NCI-H2196 treated with DMSO at 0.1 percent for 48 hours (cell line): ENCODE measurements around the gene SPC24.

ENCODE experiments used
- DNase-seq: peaks from one replicate; lab custom pipeline; 2025; ENCODE audit not compliant: unreplicated experiment; lab: John Stamatoyannopoulos, UW

SPC24 gene, protein sequence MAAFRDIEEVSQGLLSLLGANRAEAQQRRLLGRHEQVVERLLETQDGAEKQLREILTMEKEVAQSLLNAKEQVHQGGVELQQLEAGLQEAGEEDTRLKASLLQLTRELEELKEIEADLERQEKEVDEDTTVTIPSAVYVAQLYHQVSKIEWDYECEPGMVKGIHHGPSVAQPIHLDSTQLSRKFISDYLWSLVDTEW

DNA sequence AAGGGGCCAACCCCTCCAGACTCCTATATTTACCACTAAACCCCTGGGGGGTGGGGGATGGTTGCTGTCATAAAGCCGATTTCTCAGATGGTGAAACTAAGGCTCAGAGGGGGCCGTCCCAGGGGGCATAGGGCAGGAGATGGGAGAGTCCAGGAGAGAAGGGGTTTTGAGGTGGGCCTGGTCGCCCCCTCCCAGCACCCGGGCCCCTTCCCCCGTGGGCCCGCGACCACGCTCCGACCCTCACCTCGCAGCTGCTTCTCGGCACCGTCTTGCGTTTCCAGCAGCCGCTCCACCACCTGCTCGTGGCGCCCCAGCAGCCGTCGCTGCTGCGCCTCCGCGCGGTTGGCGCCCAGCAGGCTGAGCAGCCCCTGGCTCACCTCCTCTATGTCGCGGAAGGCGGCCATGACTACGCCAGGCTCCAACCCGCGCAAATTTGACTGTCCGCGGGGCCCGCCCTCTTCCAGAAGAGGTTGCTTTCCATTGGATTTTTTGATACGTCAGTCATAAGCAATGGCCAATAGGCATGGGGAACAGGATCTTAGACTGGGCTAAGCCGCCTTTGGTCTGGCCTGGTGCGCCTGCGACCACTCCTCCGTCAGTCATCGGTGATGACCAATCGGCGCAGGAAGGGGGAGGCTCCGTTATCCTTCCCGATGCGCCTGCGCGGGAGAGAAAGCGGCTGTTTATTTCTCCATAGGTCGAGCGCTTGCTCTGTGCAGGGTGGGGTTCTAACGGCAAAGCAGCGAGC, at the start of gene SPC24:
TSS of gene SPC24 (minus strand) at position 410 of the 748 bp plus-strand sequence. CDS start at position 404, 6 bp downstream.
- DNase-seq: peak; percentile 97

DNA sequence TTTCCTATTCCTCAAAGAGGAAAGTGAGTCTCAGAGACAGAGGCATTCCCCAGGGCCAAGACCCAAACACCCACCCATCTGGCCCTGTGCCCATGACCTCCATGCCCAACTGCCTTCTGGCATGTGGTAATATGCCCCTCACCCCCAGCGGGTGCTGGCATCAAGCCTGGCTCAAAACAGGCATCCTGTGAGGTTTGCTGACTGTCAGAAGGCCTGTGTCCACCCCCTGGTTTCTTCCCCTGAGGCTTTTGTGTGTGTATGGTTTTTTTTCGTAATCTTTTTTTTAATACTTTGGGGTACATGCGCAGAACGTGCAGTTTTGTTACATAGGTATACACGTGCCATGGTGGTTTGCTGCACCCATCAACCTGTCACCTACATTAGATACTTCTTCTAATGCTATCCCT, 49.4 kb upstream of the SPC24 start:
- DNase-seq: no peak

DNA sequence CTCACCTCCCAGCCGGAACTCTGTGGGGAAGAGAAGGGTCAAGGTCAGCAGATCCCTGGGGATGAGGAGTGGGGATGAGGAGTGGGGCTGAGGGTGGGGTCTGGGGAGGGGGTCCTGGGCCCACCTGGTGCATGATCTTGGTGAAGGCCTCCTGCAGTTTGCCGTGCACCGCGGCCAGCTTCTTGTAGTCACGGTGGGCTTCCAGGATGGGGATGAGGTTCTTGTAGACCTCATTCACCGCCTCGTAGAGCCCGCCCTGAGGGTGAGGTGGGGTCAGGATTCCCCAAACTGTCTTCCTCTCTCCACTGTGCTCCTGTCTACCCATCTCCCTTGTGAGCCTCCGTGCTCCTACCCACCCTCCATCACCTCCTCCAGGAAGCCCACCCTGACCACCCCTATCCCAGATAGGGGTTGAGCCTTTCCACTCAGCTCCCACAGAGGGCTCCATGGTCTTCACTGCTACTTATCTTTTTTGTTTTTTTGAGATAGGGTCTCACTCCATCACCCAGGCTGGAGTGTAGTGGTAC, 48.6 kb upstream of the SPC24 start:
- DNase-seq: no peak

DNA sequence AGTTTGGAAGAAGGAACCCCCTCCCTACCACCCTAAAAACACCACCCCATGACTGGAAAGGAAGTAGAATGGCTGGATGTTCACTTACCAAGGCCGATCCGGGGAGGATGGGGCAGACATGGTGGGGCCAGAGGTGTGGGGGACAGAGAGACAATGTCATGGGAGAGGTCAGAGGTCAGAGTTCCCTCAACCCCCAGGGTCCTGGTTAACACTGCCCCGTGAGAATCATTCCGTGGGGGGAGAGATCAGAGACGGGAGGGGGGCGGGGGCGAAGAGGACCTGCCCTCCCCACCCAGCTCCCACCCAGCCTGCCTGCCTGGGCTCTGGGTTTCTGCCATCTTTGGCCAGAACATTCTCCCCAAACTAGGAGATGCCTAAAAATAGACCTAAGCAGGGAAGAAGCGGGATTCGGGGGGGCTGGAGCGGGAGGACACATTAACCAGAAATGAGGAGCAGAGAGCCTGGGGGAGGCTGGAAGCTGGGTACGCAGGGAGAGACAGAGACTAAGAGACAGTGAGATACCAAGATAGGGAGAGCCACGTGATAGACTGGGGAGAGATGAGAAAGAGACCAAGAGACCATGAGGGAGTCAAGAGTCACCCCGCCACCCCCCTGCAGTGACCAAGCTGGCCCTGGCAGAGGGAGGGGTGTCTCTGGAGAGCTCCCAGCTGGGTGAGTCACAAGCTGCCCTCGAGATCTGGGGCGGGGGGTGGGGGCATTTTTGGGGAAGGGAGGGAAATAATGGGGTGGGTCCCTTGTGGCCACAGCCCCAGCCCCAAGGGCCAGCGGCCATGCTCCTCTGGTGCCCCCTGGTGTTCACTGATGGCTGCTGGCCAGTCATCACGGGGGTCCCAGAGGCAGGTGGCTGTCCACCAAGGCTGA, 47.9 kb upstream of the SPC24 start:
- no peak for DNase-seq

DNA sequence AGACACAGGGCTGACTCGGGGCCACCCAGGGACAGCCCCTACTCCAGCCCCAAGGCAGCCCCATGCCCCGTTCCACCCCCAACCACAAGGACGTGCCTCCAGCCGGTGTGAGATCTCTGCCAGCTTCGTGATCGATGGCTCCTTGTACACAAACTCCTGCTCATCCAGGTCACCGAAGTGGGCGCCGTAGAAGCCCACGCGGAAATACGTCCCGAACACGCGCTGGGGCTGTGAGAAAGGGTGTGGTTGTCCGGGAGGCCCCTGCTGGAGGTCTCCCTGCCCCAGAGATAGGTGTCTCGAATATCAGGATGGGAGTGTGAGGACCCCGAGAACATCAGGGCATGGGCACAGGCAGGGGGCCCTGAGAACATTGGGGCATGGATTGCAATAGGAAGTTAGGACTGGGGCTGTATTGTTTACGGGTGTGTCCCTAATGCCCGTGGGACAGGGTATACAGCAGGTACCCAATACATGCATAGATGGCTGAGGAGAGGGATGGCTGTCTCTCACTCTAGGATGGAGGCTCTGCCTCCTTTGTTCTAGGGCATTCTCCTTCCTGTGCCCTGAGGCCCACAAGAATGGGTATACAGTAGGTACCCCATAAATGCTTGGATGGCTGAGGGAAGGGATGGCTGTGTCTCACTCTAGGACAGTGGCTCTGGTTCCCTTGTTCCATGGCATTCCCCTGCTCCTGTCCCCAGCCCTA, 47.1 kb upstream of the SPC24 start:
- no peak for DNase-seq

DNA sequence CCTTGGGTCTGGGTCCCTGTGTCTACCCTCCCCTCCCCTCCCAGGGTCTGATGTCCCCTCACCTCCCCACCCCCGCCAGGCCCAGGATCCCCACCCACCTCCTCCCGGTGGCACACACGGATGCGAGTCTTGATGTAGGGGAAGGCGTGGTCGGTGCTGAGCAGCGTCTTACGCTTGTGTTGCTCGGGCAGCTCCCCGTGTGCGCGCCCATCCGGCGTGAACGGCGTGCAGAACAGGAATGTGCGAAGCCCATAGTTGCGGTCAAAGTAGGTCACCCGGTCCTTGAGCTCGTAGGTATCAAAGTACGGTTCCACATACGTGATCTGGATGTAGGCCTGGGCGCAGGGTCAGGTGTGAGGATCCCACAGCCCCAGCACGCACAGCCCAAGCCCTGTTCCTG, 46.2 kb upstream of the SPC24 start:
- no peak for DNase-seq

DNA sequence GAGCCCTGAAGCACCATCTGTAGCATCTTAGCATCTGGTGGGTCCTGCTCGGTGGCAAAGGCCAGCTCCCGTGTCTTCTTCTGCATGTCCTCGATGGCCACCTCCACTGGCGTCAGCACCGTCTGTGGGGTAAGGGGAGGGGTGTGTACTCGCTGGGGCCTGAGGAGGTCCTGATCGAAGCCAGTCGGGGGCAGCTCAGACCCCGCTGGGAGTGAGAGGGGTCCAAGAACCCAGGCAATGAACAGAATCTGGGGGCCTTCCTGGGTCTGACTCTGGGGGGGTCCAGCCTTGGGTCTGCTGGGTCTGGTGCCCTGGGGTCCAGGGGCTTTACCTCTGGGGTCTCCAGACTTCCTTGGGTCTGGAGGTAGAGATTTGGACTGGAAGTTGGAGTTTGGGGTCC, 45.3 kb upstream of the SPC24 start:
- no peak for DNase-seq

DNA sequence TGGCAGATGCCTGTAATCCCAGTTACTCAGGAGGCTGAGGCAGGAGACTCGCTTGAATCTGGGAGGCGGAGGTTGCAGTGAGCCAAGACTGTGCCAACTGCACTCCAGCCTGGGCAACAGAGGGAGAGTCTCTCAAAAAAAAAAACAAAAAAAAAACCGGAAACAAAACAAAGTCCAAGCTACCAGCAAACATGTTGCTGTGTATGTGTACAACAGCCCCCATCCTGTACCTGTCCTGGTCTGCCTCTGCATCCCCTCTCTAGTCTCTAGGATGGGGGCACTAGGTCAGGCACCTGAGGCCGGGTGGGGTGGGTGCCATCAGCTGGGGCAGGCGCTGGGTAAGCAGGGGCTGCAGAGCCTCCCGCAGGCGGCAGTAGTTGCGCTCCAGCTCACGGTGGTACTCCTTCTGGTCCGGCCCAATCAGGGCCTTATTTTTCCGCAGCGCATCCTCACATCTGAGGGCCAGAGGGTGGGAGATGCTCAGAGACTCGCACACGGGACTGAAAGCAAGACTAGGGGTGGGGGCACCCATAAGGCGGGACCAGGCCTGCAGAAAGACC, 44.5 kb upstream of the SPC24 start:
- no peak for DNase-seq

DNA sequence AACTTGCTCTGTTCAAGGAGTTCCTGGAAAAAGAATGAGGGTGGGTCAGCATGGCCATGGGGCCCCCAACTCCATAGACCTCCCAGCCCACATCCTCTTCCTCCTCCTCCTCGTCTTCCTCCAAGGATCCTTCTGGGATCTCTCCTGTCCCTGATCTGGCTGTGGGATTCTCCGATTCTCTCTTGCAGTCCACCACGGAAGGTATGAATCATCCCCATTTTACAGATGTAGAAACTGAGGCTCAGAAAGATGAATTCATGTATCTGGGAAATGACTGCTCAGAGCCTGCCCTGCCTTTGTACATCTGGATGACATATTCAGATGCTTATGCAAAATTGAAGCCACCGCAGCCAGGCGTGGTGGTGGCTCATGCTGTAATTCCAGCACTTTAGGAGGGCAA, 43.9 kb upstream of the SPC24 start:
- DNase-seq: no peak

DNA sequence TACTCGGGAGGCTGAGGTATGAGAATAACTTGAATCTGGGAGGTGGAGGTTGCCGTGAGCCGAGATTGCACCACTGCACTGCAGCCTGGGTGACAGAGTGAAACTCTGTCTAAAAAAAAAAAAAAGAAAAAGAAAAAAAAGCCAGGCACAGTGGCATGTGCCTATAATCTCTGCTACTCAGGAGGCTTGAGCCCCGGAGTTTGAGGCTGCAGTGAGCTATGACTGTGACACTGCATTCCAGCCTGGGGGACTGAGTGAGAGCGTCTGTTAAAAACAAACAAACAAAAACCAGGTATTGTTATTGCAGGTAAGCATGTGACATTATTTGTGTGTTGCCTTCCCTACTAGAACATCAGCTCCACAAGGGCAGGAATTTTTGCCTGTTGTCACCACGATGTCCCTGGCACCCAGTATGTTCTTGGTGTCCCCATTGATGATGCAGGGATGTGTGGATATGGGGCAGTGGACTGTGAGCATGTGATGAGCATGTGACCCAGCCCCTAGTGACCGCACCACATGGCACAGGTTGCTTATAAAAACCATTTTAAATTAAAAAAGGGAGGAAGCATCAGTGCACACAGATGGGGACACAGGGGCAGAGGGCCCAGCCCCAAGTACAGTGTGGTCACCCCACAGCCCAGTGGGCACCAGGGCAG, 43.3 kb upstream of the SPC24 start:
- no peak for DNase-seq

DNA sequence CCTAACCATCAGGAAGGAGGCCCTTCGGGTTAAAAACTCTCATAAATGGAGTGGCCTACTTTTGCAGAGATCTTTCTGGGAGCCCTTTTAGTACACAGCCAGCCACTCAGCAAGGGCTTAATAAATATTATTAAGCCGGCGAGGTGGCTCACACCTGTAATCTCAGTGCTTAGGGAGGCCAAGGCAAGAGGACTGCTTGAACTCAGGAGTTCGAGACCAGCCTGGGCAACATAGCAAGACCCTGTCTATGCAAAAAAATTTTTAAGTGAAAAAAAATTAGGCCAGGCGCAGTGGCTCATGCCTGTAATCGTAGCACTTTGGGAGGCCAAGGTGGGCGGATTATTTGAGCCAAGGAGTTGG, 42.6 kb upstream of the SPC24 start:
- DNase-seq: no peak

DNA sequence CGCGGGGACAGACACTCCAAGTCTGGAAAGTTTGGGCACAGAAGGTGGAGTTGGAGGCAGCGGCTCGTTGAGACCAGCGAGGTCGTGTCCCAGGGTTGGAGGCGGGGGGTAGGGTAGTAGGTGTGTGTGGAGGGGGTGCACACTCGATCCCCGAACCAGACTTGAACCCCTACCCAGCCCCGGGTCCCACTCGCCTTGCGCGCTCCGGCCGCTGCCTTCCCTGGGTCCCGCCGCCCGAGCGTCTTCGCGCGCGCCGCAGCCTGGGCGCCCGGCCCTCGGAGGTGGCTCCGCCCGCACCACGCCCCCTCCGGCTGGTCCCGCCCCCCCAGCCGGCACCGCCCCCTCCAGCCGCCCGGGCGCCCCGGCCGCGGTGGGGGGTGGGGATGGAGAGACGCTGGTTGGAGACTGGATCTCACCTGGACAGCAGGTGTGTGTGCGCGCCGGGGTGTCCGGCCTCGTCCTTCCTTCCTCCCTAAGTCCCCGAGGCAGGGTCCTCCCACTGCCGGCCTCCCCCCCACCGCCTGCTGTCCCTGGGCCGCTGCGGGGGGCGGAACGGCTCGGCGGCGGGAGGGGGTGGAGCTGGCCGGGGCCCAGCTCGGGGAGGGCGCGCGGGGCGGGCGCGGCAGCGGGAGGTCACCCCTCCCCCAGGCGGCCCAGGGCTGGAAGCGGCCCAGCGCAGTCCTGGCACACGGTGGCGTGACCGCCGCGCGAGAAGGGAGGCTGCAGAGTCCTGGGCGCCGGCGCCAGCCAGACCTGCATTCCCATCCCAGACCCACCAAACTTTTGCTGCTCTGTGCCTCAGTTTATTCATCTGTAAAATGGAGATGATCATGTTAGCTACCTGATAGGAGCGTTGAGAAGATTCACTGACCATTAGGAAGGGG, 42.0 kb upstream of the SPC24 start, which contains the start of gene KANK2:
TSS of gene KANK2 (minus strand) at position 255 of the 884 bp plus-strand sequence. CDS start 3,034 bp downstream, outside the sequence.
- peak; percentile 95 for DNase-seq

DNA sequence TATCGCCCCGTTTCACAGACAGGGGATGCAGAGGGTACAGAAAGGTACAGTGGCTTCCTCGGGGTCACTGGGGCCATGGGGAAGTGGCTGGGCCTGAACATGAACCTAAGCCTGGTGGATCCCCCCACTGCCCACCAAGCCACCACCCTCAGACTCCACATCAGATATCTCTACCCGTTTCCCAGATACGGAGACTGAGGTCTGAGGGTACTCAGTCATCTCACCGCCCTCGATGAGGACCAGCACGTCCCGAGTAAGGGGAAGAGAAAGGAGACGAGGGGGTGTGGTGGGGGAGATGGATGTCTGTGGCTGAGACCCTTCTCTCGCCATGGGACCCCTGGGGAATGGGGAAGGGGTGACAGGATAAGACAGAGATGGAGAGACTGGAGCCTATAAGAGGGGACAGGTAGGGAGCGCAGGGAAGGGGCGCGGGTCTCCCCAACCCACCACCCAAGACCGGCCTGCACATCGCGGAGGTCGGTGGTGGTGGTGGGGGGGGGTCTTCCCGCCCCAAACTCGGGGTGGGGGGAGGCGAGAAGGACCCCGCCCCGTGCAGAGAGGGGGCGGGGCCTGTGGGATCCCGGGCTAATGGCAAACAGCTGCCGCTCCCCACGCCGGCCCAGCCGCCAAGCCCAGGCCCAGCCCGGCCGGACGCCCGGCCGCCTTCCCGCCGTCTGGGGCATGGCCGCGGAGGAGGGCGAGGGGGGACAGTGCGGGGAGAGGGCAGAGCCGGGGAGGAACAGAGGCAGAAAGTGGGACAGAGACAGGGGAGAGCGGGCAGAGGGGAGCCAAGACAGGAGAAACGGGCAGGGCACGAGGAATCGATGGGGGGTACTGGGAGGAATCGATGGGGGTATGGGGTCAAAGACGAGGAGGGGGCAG, 41.1 kb upstream of the SPC24 start:
- DNase-seq: no peak

DNA sequence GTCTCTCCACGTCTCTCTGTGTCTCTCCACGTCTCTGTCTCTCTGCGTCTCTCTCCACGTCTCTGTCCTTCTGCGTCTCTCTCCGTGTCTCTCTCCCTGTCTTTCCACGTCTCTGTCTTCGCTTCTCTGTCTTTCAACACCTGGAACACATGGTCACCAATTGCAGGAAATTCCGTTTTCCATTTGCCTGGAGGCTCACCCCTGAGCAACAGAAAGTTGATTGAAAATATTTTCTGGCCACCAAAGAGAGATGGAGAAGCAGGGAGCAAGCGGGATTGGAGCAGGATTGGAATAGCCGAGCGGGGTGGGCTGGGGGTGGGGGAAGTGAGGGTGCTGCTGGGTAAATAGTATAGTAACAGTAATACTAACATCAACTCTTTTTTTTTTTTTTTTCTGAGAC, 40.1 kb upstream of the SPC24 start:
- no peak for DNase-seq

DNA sequence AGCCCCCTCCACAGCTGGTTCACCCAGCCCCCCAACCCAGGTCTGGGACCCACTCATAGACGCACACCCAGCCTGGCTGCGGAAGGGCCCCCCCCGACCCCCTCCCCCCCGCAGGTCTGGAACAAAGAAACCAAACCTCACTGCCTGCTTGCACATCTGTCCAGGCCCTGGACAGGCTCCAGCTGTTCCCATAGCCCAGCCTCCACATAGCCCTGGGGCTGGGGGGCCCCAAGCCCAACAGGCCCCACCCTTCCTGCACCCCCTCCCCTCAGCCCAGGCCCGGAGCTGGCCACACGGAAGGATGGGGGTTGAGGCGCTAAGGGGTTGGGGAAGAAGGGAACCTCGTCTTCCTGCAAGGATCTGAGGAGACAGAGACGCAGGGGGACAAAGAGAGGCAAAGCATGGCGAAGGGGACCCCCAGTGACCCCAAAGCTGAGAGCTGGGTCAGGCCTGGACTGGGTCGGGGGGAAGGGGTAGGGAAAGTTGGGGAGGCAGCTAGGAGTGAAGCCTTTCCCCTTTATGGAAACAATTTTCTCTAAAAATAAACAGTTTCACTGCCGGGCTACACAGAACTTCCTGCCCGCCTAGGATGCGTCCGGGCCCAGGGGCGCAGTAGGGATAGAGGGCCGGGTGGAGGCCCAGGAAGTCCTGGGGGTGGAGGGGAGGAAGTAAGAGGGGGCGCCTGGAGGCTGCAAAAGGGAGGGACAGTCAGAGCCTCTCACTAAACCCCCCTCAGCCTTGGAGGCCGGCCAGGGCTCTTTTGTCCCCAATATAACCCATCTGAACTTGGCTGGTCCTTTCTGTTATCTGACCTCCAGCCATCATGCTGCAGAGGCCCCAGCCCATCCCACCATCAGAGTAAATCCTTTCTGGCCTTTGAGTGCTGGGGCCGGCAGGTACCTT, 39.3 kb upstream of the SPC24 start:
- no peak for DNase-seq

DNA sequence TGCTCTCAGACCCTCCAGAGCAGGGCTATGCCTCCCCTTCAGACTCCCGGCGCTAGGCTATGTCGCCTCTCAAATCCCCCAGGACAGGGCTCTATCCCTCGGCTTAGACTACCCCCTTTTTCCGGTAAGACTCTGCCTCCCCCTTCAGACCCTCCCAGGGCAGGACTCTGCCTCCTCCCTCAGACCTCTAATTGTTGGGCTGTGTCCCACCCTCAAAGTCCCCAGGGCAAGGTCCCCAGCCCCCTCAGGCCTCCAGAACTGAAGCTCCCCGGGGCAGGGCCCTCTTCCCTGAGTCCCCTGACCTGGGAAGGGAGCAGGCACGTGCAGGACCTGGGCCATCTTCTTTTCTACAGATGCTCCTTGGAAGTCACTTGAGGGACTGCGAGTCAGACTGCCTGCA, 38.6 kb upstream of the SPC24 start:
- DNase-seq: no peak
